IMR-90 (cell line): ENCODE measurements around the gene BMP2K. TPM values are rescaled to one million over a fixed set of nuclear protein-coding genes. Genes with fewer than 3 reads are reported as not detected.

Experiments used
- ATAC-seq: fragments of 200-7000 bp; cut with Tn5 transposase; 2 replicates; pipeline ENCODE4 v1.9.1; 2020; ENCODE audit warnings: low read depth, mild to moderate bottlenecking, moderate library complexity
- BruUV-seq: library from RNA; stranded (reverse); fragments of 400-500 nt; replicated peaks from 2 replicates; lab custom pipeline; 2021; lab: Mats Ljungman, UMichigan
- CTCF ChIA-PET: fragments of 300-600 bp; formaldehyde crosslinking; extraction: SDS; loops from one replicate; lab custom pipeline; 2021; ENCODE audit warnings: antibody characterized with exemption; lab: Yijun Ruan, JAX
- POLR2A ChIA-PET: fragments of 300-600 bp; sonication (Branson Sonifier 250); formaldehyde crosslinking; loops from one replicate; lab custom pipeline; 2022; ENCODE audit warnings: antibody characterized with exemption; ENCODE audit not compliant: unreplicated experiment; lab: Charles Lee
- DNase-seq: peaks from one replicate; pipeline ENCODE4 v3.0.0; 2013
- H2AFZ ChIP-seq: replicated peaks from 2 replicates; pipeline ENCODE3; 2013; ENCODE audit warnings: low read length, mild to moderate bottlenecking; ENCODE audit not compliant: poor library complexity
- H2AK5ac ChIP-seq: 2 replicates; pipeline ENCODE4 v1.6.1; 2013; ENCODE audit warnings: low read depth, low read length, inconsistent platforms
- H2AK9ac ChIP-seq: replicated peaks from 2 replicates; pipeline ENCODE3; 2013; ENCODE audit warnings: mild to moderate bottlenecking, low read depth, low read length, moderate library complexity; ENCODE audit not compliant: poor library complexity
- H2BK120ac ChIP-seq: 2 replicates; pipeline ENCODE4 v1.6.1; 2013; ENCODE audit warnings: low read depth, low read length, inconsistent platforms
- H2BK15ac ChIP-seq: 3 replicates; pipeline ENCODE4 v1.6.1; 2013; ENCODE audit warnings: low read depth, low read length, inconsistent platforms
- H2BK20ac ChIP-seq: 2 replicates; pipeline ENCODE4 v1.6.1; 2013; ENCODE audit warnings: low read depth, mild to moderate bottlenecking, inconsistent platforms, low read length, moderate library complexity
- H2BK5ac ChIP-seq: 2 replicates; pipeline ENCODE4 v1.6.1; 2013; ENCODE audit warnings: mild to moderate bottlenecking, low read depth, low read length, inconsistent platforms; ENCODE audit not compliant: poor library complexity, severe bottlenecking
- H3K14ac ChIP-seq: replicated peaks from 2 replicates; pipeline ENCODE4 v1.6.1; 2013; ENCODE audit warnings: low read depth, low read length, inconsistent platforms
- H3K18ac ChIP-seq: 2 replicates; pipeline ENCODE4 v1.6.1; 2013; ENCODE audit warnings: low read depth, low read length, control low read depth
- H3K23ac ChIP-seq: 2 replicates; pipeline ENCODE4 v1.6.1; 2013; ENCODE audit warnings: low read depth, low read length, inconsistent platforms
- H3K27ac ChIP-seq: 2 replicates; pipeline ENCODE4 v1.5.1; 2013; ENCODE audit warnings: mild to moderate bottlenecking, control low read depth, low read length; ENCODE audit not compliant: insufficient read depth
- H3K27me3 ChIP-seq: 2 replicates; pipeline ENCODE4 v1.6.1; 2013; ENCODE audit warnings: low read length; ENCODE audit not compliant: control insufficient read depth, insufficient read depth
- H3K36me3 ChIP-seq: 2 replicates; pipeline ENCODE4 v1.6.1; 2013; ENCODE audit warnings: low read length, mixed read lengths; ENCODE audit not compliant: control insufficient read depth, insufficient read depth
- H3K4ac ChIP-seq: 2 replicates; pipeline ENCODE4 v1.6.1; 2013; ENCODE audit warnings: low read depth, low read length, inconsistent platforms
- H3K4me1 ChIP-seq: 2 replicates; pipeline ENCODE4 v1.6.1; 2013; ENCODE audit warnings: low read length, mixed read lengths; ENCODE audit not compliant: control insufficient read depth, insufficient read depth
- H3K4me2 ChIP-seq: 2 replicates; pipeline ENCODE4 v1.6.1; 2013; ENCODE audit warnings: low read depth, mild to moderate bottlenecking, control low read depth, low read length, moderate library complexity
- H3K4me3 ChIP-seq: 2 replicates; pipeline ENCODE4 v1.5.1; 2013; ENCODE audit warnings: low read depth, mild to moderate bottlenecking, control low read depth, low read length, moderate library complexity; ENCODE audit not compliant: insufficient read depth
- H3K56ac ChIP-seq: 2 replicates; pipeline ENCODE4 v1.6.1; 2013; ENCODE audit warnings: low read length, inconsistent platforms; ENCODE audit not compliant: insufficient read depth; ENCODE audit errors: extremely low read depth
- H3K79me1 ChIP-seq, 2 experiments: 2 replicates each; pipeline ENCODE4 v1.6.1; 2013; ENCODE audit warnings: low read length in 2 of 2, inconsistent platforms in 1 of 2, low read depth in 1 of 2
- H3K9ac ChIP-seq: 2 replicates; pipeline ENCODE4 v1.6.1; 2013; ENCODE audit warnings: low read depth, low read length, control low read depth
- H3K9me1 ChIP-seq: 2 replicates; pipeline ENCODE4 v1.6.1; 2013; ENCODE audit warnings: low read length, inconsistent platforms; ENCODE audit not compliant: insufficient read depth
- H3K9me3 ChIP-seq: 2 replicates; pipeline ENCODE4 v1.6.1; 2013; ENCODE audit warnings: low read length; ENCODE audit not compliant: control insufficient read depth, insufficient read depth
- H4K20me1 ChIP-seq: 2 replicates; pipeline ENCODE4 v1.6.1; 2013; ENCODE audit warnings: low read length, inconsistent platforms; ENCODE audit not compliant: insufficient read depth
- H4K5ac ChIP-seq: 2 replicates; pipeline ENCODE4 v1.6.1; 2013; ENCODE audit warnings: mild to moderate bottlenecking, low read depth, low read length, control low read depth
- H4K8ac ChIP-seq, 2 experiments: 2 replicates each; pipeline ENCODE4 v1.6.1; 2013; ENCODE audit warnings: low read depth in 2 of 2, low read length in 2 of 2, control low read depth in 1 of 2, inconsistent platforms in 1 of 2
- H4K91ac ChIP-seq: 2 replicates; pipeline ENCODE4 v1.6.1; 2013; ENCODE audit warnings: low read depth, low read length, inconsistent platforms; ENCODE audit not compliant: insufficient read depth
- BHLHE40 ChIP-seq: fragments of 150-350 bp; IDR thresholded peaks from 2 replicates; pipeline ENCODE4 v1.6.1; 2016; ENCODE audit warnings: mild to moderate bottlenecking, low read depth, low read length
- CHD1 ChIP-seq: IDR thresholded peaks from 2 replicates; pipeline ENCODE4 v1.6.1; 2012; ENCODE audit warnings: low read depth, low read length, improper control_type of control experiment
- CTCF ChIP-seq: conservative IDR thresholded peaks from 2 replicates; pipeline ENCODE4 v1.5.1; 2012; ENCODE audit warnings: mild to moderate bottlenecking, low read depth, low read length, improper control_type of control experiment
- FOS ChIP-seq: fragments of 150-350 bp; IDR thresholded peaks from 2 replicates; pipeline ENCODE4 v1.6.1; 2016; ENCODE audit warnings: low read depth, low read length
- MAZ ChIP-seq: IDR thresholded peaks from 2 replicates; pipeline ENCODE4 v1.6.1; 2012; ENCODE audit warnings: low read depth, mild to moderate bottlenecking, low read length, improper control_type of control experiment, moderate library complexity, borderline replicate concordance
- MXI1 ChIP-seq: IDR thresholded peaks from 2 replicates; pipeline ENCODE4 v1.6.1; 2012; ENCODE audit warnings: low read depth, mild to moderate bottlenecking, low read length, moderate library complexity, borderline replicate concordance
- NFE2L2 ChIP-seq: fragments of 150-350 bp; IDR thresholded peaks from 2 replicates; pipeline ENCODE4 v1.6.1; 2016; ENCODE audit warnings: low read depth, mild to moderate bottlenecking, low read length
- POLR2A ChIP-seq: IDR thresholded peaks from 2 replicates; pipeline ENCODE4 v1.6.1; 2012; ENCODE audit warnings: mild to moderate bottlenecking, low read depth, low read length
- RAD21 ChIP-seq: IDR thresholded peaks from 2 replicates; pipeline ENCODE4 v1.6.1; 2012; ENCODE audit warnings: low read length, improper control_type of control experiment
- RFX5 ChIP-seq: IDR thresholded peaks from 2 replicates; pipeline ENCODE4 v1.8.0; 2012; ENCODE audit warnings: low read depth, mild to moderate bottlenecking, low read length, moderate library complexity
- WGBS, 2 experiments: methylation state at CpG; one replicate each; pipeline versions ENCODE4 v1.1.5 to v1.1.7; 2013; ENCODE audit warnings: missing lambda C conversion rate in 2 of 2; ENCODE audit not compliant: insufficient read length in 1 of 2; ENCODE audit errors: extremely low coverage in 2 of 2; 5-methylcytosine and 5-hydroxymethylcytosine counted together
- dilution Hi-C: fragments of 300-500 bp; cut with HindIII; formaldehyde crosslinking; loops from one replicate; pipeline ENCODE4 v1.14.3; 2018; ENCODE audit warnings: low sequenced_read_pairs; ENCODE audit not compliant: unreplicated experiment
- in situ Hi-C: fragments of 300-500 bp; cut with MboI; formaldehyde crosslinking; loops from 3 replicates; pipeline ENCODE4 v1.14.3; 2019; ENCODE audit warnings: low sequenced_read_pairs, inconsistent platforms, mixed read lengths
- intact Hi-C: fragments of 100-400 bp; cut with micrococcal nuclease; formaldehyde crosslinking; loops from 2 replicates; pipeline ENCODE4 v1.10.0; 2022
- polyA plus RNA-seq, 3 experiments: library from polyadenylated mRNA; depleted of rRNA; stranded (reverse); fragments of >200 nt; gene quantifications; 2 replicates each; pipeline ENCODE4 v1.2.3, GENCODE V29; 2012; ENCODE audit warnings: low replicate concordance in 1 of 3
- total RNA-seq: library from RNA; depleted of rRNA; stranded (reverse); fragments of >200 nt; gene quantifications from 2 replicates; pipeline ENCODE4 v1.2.3, GENCODE V29; 2012

The BMP2K gene
- total and polyA plus RNA-seq, 2 of the 4 experiments (the other 2 are of a cell fraction), result 15.8 to 46.1 TPM

GRCh38 chr4:78766650-78767049, 9.5 kb upstream of the BMP2K start:
- H3K4me1 ChIP-seq, result peaks cover 9% of the 10 kb centered on the region
- no peak overlapping the region for H2AK9ac ChIP-seq
- no peak overlapping the region; the same call in 1 of the 2 replicates for H3K18ac ChIP-seq
- no peak for DNase-seq
- H3K36me3 ChIP-seq, result no peaks in the 10 kb centered on the region
- CTCF ChIA-PET, result interaction anchor here (0.6 to 1.3 kb wide), 2 partner anchors 88 to 123 kb away, joined by 3 to 4 read pairs; no protein-coding TSS in a partner anchor
- no peak overlapping the region for H4K91ac ChIP-seq
- BruUV-seq, result no TSS peak
- H2BK15ac ChIP-seq, result peak overlapping the region; percentile 14; the same call in 1 of the 3 replicates
- no peak overlapping the region for H2BK20ac ChIP-seq
- no peak overlapping the region for H3K4me3 ChIP-seq
- no peaks in the 10 kb centered on the region for H3K27me3 ChIP-seq
- no peak overlapping the region for H3K4me2 ChIP-seq
- H2BK5ac ChIP-seq, result no peak overlapping the region
- POLR2A ChIA-PET, result no interaction called here
- H4K8ac ChIP-seq, result no peak overlapping the region
- no peak for TF ChIP-seq CTCF
- no peak for TF ChIP-seq RFX5
- TF ChIP-seq FOS, result no peak
- no peak for TF ChIP-seq POLR2A
- no peak for TF ChIP-seq BHLHE40
- no peak for TF ChIP-seq CHD1
- no peak for TF ChIP-seq MAZ
- TF ChIP-seq RAD21, result no peak
- TF ChIP-seq MXI1, result no peak
- no peak for TF ChIP-seq NFE2L2
- no peaks in the 10 kb centered on the region for H4K20me1 ChIP-seq
- no CpG with 5 or more reads among the region's 5 CpGs for WGBS, 2 experiments
- peaks cover 3% of the 10 kb centered on the region for H3K9me1 ChIP-seq
- dilution Hi-C loops, result no loop called here
- H2AK5ac ChIP-seq, result no peak overlapping the region
- ATAC-seq, result no peak
- H3K79me1 ChIP-seq, result 0 out of 4 replicates have a peak, but pooled peaks cover 0 to 3% of the 10 kb centered on the region in 2 experiments
- H3K9me3 ChIP-seq, result no peaks in the 10 kb centered on the region
- H3K9ac ChIP-seq, result no peak overlapping the region
- no peak overlapping the region for H3K56ac ChIP-seq
- H2BK120ac ChIP-seq, result no peak overlapping the region; the same call in 1 of the 2 replicates
- H3K4ac ChIP-seq, result no peak overlapping the region
- H4K5ac ChIP-seq, result no peak overlapping the region
- H2AFZ ChIP-seq, result no peak overlapping the region
- in situ Hi-C loops, result no loop called here
- intact Hi-C loops, result no loop called here
- H3K23ac ChIP-seq, result no peak overlapping the region
- no peak overlapping the region for H3K14ac ChIP-seq
- H3K27ac ChIP-seq, result no peak overlapping the region
